Right hindlimb (tissue), 1 donor: ENCODE measurements around the gene STXBP6.

Experiments
- DNase-seq: peaks from one replicate; pipeline ENCODE4 v3.0.0-alpha.2; 2018

The STXBP6 gene

GRCh38 chr14:25049568-25050268 lies at the start of gene STXBP6:
Gene STXBP6, minus strand, starts transcription at chr14:25050147. Its CDS starts 75,329 bp downstream, at chr14:24974818.
- peak; percentile 87 for DNase-seq

GRCh38 chr14:25097120-25097519 lies 47.2 kb upstream of the STXBP6 start:
- DNase-seq = no peak

- no peak for DNase-seq
Observed at GRCh38 chr14:25095736-25096437, 45.9 kb upstream of the STXBP6 start.

GRCh38 chr14:25094171-25094907 lies 44.4 kb upstream of the STXBP6 start:
- no peak for DNase-seq

- DNase-seq = no peak
Observed at GRCh38 chr14:25092258-25092740, 42.4 kb upstream of the STXBP6 start.

- no peak for DNase-seq
Observed at GRCh38 chr14:25090716-25091454, 40.9 kb upstream of the STXBP6 start.

- no peak for DNase-seq
Observed at GRCh38 chr14:25090256-25090655, 40.3 kb upstream of the STXBP6 start.

- no peak for DNase-seq
Observed at GRCh38 chr14:25089496-25089895, 39.5 kb upstream of the STXBP6 start.

GRCh38 chr14:25086821-25087396 lies 37.0 kb upstream of the STXBP6 start:
- DNase-seq = no peak

GRCh38 chr14:25086081-25086480 lies 36.1 kb upstream of the STXBP6 start:
- DNase-seq = no peak

- DNase-seq = no peak
Observed at GRCh38 chr14:25080682-25081081, 30.7 kb upstream of the STXBP6 start.

- no peak for DNase-seq
Observed at GRCh38 chr14:25079311-25079710, 29.4 kb upstream of the STXBP6 start.

- no peak for DNase-seq
Observed at GRCh38 chr14:25074099-25074685, 24.2 kb upstream of the STXBP6 start.

- no peak for DNase-seq
Observed at GRCh38 chr14:25069879-25070278, 19.9 kb upstream of the STXBP6 start.

- DNase-seq = no peak
Observed at GRCh38 chr14:25067600-25067999, 17.7 kb upstream of the STXBP6 start.

GRCh38 chr14:25062022-25062321 lies 12.0 kb upstream of the STXBP6 start:
- DNase-seq = no peak

GRCh38 chr14:25056688-25057078 lies 6.7 kb upstream of the STXBP6 start:
- no peak for DNase-seq

GRCh38 chr14:25055992-25056687 lies 6.2 kb upstream of the STXBP6 start:
- no peak for DNase-seq

- DNase-seq = no peak
Observed at GRCh38 chr14:25055005-25055404, 5.1 kb upstream of the STXBP6 start.

GRCh38 chr14:25053585-25053984 lies 3.6 kb upstream of the STXBP6 start:
- DNase-seq = no peak

- DNase-seq = no peak
Observed at GRCh38 chr14:25052921-25053320, 3.0 kb upstream of the STXBP6 start.

GRCh38 chr14:25052385-25052784 lies 2.4 kb upstream of the STXBP6 start:
- DNase-seq = no peak
